Activated naive CD4-positive, alpha-beta T cell treated with anti-CD3 and anti-CD28 coated beads for 36 hours (primary cell): Measurements from ENCODE around the gene DHH. TPM values are rescaled to one million over a fixed set of nuclear protein-coding genes. Genes with fewer than 3 reads are reported as not detected.
A peak's percentile ranks its signal among the peaks of the same experiment; 100 is the strongest.

Source experiments
- CTCF ChIA-PET: fragments of 350-600 bp; sonication (Branson Sonifier 250); formaldehyde crosslinking; loops from one replicate; lab custom pipeline; 2021; ENCODE audit warnings: antibody characterized with exemption; lab: Charles Lee
- DNase-seq: peaks from one replicate; pipeline ENCODE4 v3.0.0-alpha.2; 2020
- H3K27ac Mint-ChIP-seq: one replicate; pipeline ENCODE4 v1.8.0; 2021; ENCODE audit warnings: mild to moderate bottlenecking, mixed read lengths
- H3K27me3 Mint-ChIP-seq: one replicate; pipeline ENCODE4 v1.8.0; 2021; ENCODE audit warnings: low read depth, mixed read lengths
- H3K36me3 Mint-ChIP-seq: one replicate; pipeline ENCODE4 v1.8.0; 2021; ENCODE audit warnings: low read depth, mixed read lengths
- H3K4me1 Mint-ChIP-seq: one replicate; pipeline ENCODE4 v1.8.0; 2021; ENCODE audit warnings: low read depth, mixed read lengths
- H3K4me3 Mint-ChIP-seq: one replicate; pipeline ENCODE4 v1.8.0; 2021; ENCODE audit warnings: mild to moderate bottlenecking, moderate library complexity, mixed read lengths
- H3K9me3 Mint-ChIP-seq: one replicate; pipeline ENCODE4 v1.8.0; 2021; ENCODE audit warnings: mixed read lengths
- intact Hi-C: fragments of 100-400 bp; cut with micrococcal nuclease; formaldehyde crosslinking; loops from one replicate; pipeline ENCODE4 v1.15.1; 2023
- total RNA-seq, 2 experiments: library from RNA; stranded (reverse); gene quantifications; one replicate each; pipeline ENCODE4 v1.2.3, GENCODE V29; 2021

DHH gene
- total RNA-seq, 2 experiments from 2014 or later = 0.07 TPM; not detected in 1

DNA sequence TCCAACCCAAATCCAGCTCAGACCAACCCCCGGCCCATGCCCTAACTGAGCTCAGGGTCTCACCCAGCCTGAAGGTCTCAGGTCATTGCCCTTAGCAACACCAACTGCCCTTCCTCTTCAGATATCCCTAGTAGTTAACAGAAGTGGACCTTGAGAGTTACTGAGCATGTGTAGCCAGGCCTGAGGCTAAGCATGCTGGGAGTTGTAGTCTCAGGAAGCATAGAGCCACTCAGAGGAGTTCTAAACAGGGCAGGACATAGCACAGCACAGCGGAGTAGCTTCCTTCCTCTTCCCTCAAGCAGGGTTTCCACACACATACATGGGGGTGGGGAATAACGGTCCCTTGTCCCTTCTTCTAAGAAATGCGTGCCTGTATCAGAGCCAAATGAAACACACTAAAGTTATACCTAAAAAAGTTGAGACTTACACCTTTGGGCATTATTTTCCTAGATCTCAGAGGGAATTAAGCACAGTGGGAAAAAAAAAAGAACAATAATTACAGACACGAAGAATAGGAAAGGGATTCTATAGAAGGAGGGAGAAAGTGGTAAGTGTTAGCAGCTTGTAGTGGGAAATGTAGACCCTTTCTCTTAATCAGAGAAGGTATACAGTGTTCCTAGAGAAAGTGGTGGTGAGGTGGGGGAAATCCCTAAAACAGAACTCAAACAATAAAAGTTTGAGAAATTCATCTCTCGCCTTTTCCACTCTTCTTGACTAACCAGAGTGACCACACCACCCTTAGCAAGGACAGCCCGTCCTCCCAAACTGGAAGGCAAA, 38.4 kb downstream of the DHH start:
- peak; percentile 71 for DNase-seq
- H3K4me3 Mint-ChIP-seq = peak overlapping the region; percentile 93
- no peaks in the 10 kb centered on the region for H3K9me3 Mint-ChIP-seq
- CTCF ChIA-PET = interaction anchor here (0.6 to 4.0 kb wide), 7 partner anchors 8 to 268 kb away, joined by 3 to 28 read pairs (median 4); no protein-coding TSS in a partner anchor
- H3K27ac Mint-ChIP-seq = peak overlapping the region; percentile 25
- H3K4me1 Mint-ChIP-seq = peaks cover 47% of the 10 kb centered on the region
- peaks cover 20% of the 10 kb centered on the region for H3K36me3 Mint-ChIP-seq
- intact Hi-C loops = loop anchor here (1.0 to 5.0 kb wide), 3 partner anchors 38 to 204 kb away; partner anchors contain the start of genes DDX23 and PRKAG1
- no peaks in the 10 kb centered on the region for H3K27me3 Mint-ChIP-seq

DNA sequence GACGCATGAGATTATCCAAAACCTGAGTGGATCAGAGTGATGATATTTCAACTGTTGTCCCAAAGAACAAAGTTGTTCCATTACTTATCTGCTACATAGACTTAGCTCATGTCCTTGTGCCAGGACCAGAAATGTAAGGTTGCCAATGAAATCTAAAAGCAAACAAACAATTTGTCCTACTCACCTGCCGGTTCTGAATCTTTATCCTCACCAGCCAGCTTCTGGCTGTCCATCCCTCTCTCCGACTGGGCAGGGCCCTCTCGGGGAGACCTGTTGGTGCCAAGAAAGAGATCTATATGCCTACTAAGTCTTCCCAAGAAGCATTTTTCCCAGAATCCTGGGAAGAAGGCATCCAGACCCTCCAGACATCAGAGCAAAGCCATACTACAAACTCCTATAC, 39.5 kb downstream of the DHH start:
- intact Hi-C loops = loop anchor here (5.0 kb wide), 1 partner anchor 203 kb away; the partner anchor contains the start of gene DDX23
- DNase-seq = no peak
- Mint-ChIP-seq H3K4me3 (no peak overlapping the region), H3K36me3 (peaks cover 27% of the 10 kb centered on the region), H3K9me3 (no peaks in the 10 kb centered on the region), H3K4me1 (peaks cover 45% of the 10 kb centered on the region), H3K27me3 (no peaks in the 10 kb centered on the region), H3K27ac (peak overlapping the region; percentile 28)
- CTCF ChIA-PET = interaction anchor here (0.6 to 4.0 kb wide), 4 partner anchors 9 to 270 kb away, joined by 3 to 28 read pairs (median 8); partner anchors contain the start of gene FKBP11

- intact Hi-C loops = no loop called here
- Mint-ChIP-seq H3K9me3 (no peaks in the 10 kb centered on the region), H3K27ac (peak overlapping the region; percentile 19), H3K4me1 (peaks cover 45% of the 10 kb centered on the region), H3K4me3 (no peak overlapping the region), H3K27me3 (no peaks in the 10 kb centered on the region), H3K36me3 (peaks cover 29% of the 10 kb centered on the region)
- DNase-seq = no peak
- CTCF ChIA-PET = interaction anchor here (0.6 to 4.0 kb wide), 3 partner anchors 10 to 129 kb away, joined by 3 to 28 read pairs (median 13); partner anchors contain the start of gene FKBP11
Measured at GRCh38 chr12:49054524-49054923, 40.1 kb downstream of the DHH start.

DNA sequence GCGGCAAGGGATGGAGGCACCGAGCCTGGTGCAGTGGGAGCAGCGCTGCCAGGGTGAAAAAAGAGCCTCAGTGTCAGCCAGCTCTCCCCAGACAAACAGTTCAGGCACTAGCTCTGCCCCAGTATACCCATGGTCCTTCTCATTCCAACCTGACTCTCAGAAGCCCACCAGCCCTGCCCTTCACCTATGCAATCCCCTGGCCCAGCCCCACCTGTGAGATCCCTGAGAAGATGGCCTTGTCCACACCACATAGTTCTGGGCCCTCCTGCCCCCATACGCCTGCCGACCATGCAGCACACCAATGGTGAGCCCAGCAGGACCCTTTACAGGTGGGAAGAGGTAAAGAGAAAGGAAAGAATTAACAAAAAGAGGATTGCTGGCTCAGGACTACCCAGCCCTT, 40.5 kb downstream of the DHH start:
- H3K4me1 Mint-ChIP-seq = peaks cover 45% of the 10 kb centered on the region
- CTCF ChIA-PET = interaction anchor here (0.8 to 4.0 kb wide), 3 partner anchors 10 to 34 kb away, joined by 3 to 28 read pairs (median 13); no protein-coding TSS in a partner anchor
- H3K9me3 Mint-ChIP-seq = no peaks in the 10 kb centered on the region
- no peak overlapping the region for H3K4me3 Mint-ChIP-seq
- H3K27me3 Mint-ChIP-seq = no peaks in the 10 kb centered on the region
- peaks cover 27% of the 10 kb centered on the region for H3K36me3 Mint-ChIP-seq
- no peak overlapping the region for H3K27ac Mint-ChIP-seq
- intact Hi-C loops = no loop called here
- DNase-seq = no peak

GRCh38 chr12:49052451-49053208, 42.0 kb downstream of the DHH start:
- intact Hi-C loops = no loop called here
- H3K9me3 Mint-ChIP-seq = no peaks in the 10 kb centered on the region
- H3K36me3 Mint-ChIP-seq = peaks cover 37% of the 10 kb centered on the region
- no peaks in the 10 kb centered on the region for H3K27me3 Mint-ChIP-seq
- CTCF ChIA-PET = interaction anchor here (0.6 to 4.0 kb wide), 2 partner anchors 9 to 170 kb away, joined by 3 to 28 read pairs; no protein-coding TSS in a partner anchor
- peaks cover 31% of the 10 kb centered on the region for H3K4me1 Mint-ChIP-seq
- no peak overlapping the region for H3K27ac Mint-ChIP-seq
- DNase-seq = no peak
- no peak overlapping the region for H3K4me3 Mint-ChIP-seq

DNA sequence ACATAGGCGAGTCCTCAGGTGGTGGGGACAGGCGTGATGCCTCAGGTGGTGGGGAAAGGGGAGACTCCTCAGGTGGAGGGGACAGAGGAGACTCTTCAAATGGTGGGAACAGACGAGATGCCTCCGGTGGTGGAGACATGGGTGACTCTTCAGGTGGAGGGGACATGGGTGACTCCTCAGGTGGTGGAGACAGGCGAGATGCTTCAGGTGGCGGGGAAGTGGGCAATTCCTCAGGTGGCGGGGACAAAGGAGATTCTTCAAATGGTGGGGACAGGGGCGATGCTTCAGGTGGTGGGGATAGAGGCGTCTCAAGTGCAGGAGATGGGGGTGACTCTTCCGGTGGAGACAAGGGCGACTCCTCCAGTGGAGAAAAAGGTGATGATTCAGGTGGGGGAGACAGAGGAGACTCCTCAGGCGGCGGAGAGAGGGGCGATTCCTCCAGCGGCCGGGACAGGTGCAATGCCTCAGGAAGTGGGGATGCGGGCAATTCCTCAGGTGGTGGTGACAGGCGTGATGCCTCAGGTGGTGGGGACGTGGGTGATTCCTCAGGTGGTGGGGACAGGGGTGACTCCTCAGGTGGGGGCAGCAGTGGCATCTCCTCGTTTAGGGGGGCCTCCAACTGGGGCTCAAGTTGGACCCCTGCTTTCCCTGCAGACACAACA, 42.7 kb downstream of the DHH start:
- CTCF ChIA-PET = no interaction called here
- no peak overlapping the region for H3K4me3 Mint-ChIP-seq
- DNase-seq = no peak
- no peak overlapping the region for H3K27ac Mint-ChIP-seq
- intact Hi-C loops = no loop called here
- H3K4me1 Mint-ChIP-seq = peaks cover 24% of the 10 kb centered on the region
- H3K36me3 Mint-ChIP-seq = peaks cover 43% of the 10 kb centered on the region
- H3K9me3 Mint-ChIP-seq = no peaks in the 10 kb centered on the region
- no peaks in the 10 kb centered on the region for H3K27me3 Mint-ChIP-seq

- CTCF ChIA-PET = no interaction called here
- Mint-ChIP-seq H3K4me3 (no peak overlapping the region), H3K4me1 (peaks cover 19% of the 10 kb centered on the region), H3K36me3 (peaks cover 45% of the 10 kb centered on the region), H3K27ac (no peak overlapping the region), H3K27me3 (no peaks in the 10 kb centered on the region), H3K9me3 (no peaks in the 10 kb centered on the region)
- intact Hi-C loops = no loop called here
- no peak for DNase-seq
Measured at GRCh38 chr12:49051373-49051764, 43.2 kb downstream of the DHH start.

DNA sequence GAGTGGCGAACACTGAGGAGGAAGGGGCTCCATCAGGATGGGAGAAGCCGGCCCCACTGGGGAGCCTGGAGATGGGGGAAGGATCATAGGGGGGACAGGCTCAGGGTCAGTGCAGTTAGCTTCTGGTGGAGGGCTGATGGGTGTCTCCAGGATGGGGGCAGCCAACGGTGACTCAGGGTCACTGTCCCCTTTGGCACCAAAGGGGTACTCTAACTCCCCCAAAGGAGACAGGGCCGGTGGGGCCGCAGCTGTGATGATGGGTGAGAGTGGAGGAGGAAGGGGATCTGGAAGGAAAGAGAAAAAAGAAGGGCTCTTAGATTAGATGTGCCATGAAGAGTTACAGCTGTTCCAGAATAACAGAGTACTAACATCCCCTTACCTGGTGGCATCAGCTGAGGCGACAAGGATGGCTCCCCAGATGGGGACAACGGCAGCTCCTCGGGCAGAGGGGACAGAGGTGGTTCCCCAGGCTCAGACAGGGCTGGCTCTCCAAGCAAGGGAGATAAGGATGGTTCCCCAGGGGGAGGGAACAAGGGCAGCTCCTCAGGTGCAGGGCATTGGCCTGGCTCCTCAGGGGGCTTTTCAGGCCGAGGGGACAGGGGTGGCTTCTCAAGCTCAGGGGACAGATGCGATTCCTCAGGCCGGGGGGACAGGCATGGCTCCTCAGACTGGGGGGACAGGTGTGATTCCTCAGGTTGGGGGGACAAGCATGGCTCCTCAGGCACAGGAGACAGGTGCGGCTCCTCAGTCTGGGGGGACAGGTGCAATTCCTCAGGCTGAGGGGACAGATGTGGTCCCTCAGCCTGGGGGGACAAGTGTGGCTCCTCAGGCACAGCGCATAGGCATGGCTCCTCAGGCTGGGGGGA, 43.9 kb downstream of the DHH start:
- Mint-ChIP-seq H3K27me3 (no peaks in the 10 kb centered on the region), H3K27ac (no peak overlapping the region), H3K9me3 (no peaks in the 10 kb centered on the region), H3K4me3 (no peak overlapping the region), H3K4me1 (peaks cover 12% of the 10 kb centered on the region), H3K36me3 (peaks cover 49% of the 10 kb centered on the region)
- CTCF ChIA-PET = no interaction called here
- intact Hi-C loops = no loop called here
- DNase-seq = no peak

- intact Hi-C loops = no loop called here
- H3K36me3 Mint-ChIP-seq = peaks cover 51% of the 10 kb centered on the region
Measured at GRCh38 chr12:49049566-49050224, 44.9 kb downstream of the DHH start.

GRCh38 chr12:49048953-49049352, 45.6 kb downstream of the DHH start:
- Mint-ChIP-seq H3K27ac (no peak overlapping the region), H3K4me3 (no peak overlapping the region), H3K27me3 (no peaks in the 10 kb centered on the region), H3K36me3 (peaks cover 55% of the 10 kb centered on the region), H3K9me3 (no peaks in the 10 kb centered on the region), H3K4me1 (peaks cover 2% of the 10 kb centered on the region)
- CTCF ChIA-PET = interaction anchor here (0.8 to 1.6 kb wide), 5 partner anchors 10 to 61 kb away, joined by 3 to 5 read pairs (median 5); no protein-coding TSS in a partner anchor
- intact Hi-C loops = no loop called here
- DNase-seq = no peak

More at GRCh38 chr12:49049566-49050224, 44.9 kb downstream of the DHH start:
- H3K27me3 Mint-ChIP-seq = no peaks in the 10 kb centered on the region
- no peak overlapping the region for H3K4me3 Mint-ChIP-seq
- H3K4me1 Mint-ChIP-seq = peaks cover 2% of the 10 kb centered on the region
- H3K9me3 Mint-ChIP-seq = no peaks in the 10 kb centered on the region
- CTCF ChIA-PET = interaction anchor here (1.5 kb wide), 1 partner anchor 11 kb away, joined by 5 read pairs; no protein-coding TSS in a partner anchor
- H3K27ac Mint-ChIP-seq = no peak overlapping the region
- DNase-seq = no peak
